Measurements from ENCODE around the gene DOC2B.
"Not testable (repeated sequence)": the region's sequence is repeated elsewhere in the genome, so short reads cannot be mapped to it uniquely, and the experiment has no call there.

The DOC2B gene

DNA sequence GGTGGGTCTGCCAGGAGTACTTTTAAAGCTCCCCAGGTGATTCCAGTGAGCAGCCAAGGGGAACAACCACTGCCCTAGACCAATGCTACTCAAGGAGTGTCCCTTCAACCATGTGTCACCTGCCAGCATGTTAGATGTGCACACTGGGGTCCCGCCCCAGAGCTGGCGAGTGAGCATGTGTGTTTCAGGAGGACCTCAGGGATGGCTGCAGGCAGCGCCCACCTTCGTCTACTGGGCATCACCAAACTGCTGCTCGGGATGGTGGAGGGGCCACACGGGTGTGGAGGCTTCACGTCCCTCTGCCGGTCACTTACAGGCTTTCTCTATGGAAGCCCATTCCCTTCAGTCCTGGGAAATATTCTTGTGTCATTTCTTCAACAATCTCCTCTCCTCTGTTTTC is 29.0 kb upstream of the DOC2B start:
- DNase-seq (ENCODE audit: low spot score) = no peak

DNA sequence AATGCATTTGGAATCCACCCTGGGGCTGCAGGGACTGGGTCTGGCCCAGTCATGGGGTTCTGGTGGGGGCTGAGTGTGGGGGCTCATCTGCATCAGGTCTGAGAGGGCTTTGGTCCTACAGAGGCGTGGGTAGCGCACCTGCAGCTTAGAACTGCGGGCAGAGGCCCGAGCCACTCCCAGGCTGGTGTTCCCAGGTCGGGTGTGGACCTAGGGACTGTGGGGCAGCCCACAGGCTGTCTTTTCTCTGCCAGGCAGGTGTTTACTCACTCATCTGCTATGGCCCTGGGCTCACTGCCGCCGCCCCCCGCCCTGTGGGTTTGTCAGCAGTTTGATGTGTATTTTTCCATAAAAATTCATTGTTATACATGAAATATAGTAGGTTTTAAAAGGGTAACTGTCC is 27.0 kb upstream of the DOC2B start:
- no peak for DNase-seq (ENCODE audit: low spot score)

- DNase-seq (ENCODE audit: low spot score) = no peak
These were observed 26.3 kb upstream of the DOC2B start for GRCh38 chr17:207775-208174.

GRCh38 chr17:206941-207560 is 25.6 kb upstream of the DOC2B start:
- no peak for DNase-seq (ENCODE audit: low spot score)

- not testable (repeated sequence) for DNase-seq (ENCODE audit: low spot score)
These were observed 25.0 kb upstream of the DOC2B start for GRCh38 chr17:206484-206883.

- DNase-seq (ENCODE audit: low spot score) = no peak
These were observed 24.4 kb upstream of the DOC2B start for GRCh38 chr17:205817-206216.

- DNase-seq (ENCODE audit: low spot score) = no peak
These were observed 23.8 kb upstream of the DOC2B start for GRCh38 chr17:205148-205669.

DNA sequence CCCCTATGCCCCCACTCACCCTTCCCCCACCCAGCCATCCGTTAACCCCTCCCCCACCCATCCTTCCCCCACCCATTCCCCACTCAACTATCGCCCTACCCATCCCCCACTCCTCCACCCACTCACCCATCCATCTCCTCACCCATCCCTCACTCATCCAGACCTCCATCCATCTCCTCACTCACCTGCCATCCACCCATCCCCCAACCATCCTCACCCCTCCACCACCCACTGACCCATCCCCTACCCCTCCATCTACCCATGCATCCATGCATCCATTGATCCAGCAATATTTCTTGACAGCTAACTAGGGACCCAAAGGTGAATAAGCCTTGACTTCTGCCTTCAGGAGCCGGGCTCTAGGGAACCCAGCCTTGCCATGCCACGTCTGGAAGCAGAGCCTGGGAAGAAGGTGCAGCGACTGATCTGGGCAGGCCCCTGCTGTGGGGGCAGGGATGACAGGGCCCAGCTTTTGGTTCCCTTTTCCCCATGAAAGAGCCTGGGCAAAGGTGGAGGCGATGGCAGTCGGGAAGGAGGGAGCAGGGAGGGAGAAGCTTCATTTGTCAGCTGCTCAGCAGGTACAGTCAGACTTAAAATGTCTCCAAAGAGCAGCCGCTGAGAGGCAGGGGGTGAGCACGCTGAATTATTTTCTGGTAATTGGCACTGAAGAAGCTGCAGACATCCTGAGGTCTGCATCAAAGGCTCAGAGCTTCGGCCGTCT is 23.1 kb upstream of the DOC2B start:
- no peak for DNase-seq (ENCODE audit: low spot score)

DNA sequence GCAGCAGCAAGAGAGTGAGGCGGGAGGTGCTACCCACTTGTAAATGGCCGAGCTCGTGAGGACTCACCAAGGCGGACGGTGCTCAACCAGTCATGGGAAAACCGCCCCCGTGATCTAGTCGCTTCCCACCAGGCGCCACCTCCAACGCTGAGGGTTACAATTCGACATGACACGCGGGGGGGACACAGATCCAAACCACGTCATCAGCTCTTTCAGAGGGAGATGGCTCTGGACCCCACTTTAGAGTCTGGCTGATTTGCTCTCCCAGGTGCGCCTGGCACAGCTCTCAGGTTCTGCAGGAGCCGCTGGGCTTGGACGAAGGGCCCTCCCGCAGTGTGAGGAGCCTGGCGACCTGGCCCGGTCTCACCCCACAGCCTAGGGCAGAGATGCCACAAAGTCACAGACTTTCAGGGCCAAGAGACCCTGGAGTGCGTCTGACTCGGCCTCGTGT is 21.1 kb upstream of the DOC2B start:
- DNase-seq (ENCODE audit: low spot score) = no peak

DNA sequence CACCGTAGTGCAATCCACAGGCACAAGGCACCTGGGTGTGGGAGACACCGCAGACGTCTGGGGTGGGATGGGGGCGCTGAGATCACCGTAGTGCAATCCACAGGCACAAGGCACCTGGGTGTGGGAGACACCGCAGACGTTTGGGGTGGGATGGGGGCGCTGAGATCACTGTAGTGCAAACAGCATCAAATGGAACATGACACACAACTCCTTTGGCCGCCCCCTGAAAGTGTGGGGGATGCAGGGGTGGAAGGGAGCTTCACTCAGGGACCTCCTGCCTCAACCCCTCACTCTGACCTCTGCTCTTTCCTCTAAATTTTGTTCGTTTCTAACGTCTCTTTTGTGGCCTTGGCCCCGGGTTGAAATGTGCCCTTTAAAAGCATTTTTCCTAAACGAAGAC is 20.3 kb upstream of the DOC2B start:
- not testable (repeated sequence) for DNase-seq (ENCODE audit: low spot score)

DNA sequence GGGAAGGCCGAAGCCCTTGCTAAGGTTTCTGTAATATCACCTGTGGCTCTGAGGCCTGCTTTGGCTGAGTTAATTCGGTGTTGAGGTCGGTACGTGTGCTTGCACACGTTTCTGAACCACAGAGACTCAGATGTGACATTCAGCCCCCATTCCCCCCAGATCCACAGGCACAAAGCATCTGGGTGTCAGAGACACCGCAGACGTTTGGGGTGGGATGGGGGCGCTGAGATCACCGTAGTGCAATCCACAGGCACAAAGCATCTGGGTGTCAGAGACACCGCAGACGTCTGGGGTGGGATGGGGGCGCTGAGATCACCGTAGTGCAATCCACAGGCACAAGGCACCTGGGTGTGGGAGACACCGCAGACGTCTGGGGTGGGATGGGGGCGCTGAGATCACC is 19.8 kb upstream of the DOC2B start:
- DNase-seq (ENCODE audit: low spot score) = not testable (repeated sequence)

DNA sequence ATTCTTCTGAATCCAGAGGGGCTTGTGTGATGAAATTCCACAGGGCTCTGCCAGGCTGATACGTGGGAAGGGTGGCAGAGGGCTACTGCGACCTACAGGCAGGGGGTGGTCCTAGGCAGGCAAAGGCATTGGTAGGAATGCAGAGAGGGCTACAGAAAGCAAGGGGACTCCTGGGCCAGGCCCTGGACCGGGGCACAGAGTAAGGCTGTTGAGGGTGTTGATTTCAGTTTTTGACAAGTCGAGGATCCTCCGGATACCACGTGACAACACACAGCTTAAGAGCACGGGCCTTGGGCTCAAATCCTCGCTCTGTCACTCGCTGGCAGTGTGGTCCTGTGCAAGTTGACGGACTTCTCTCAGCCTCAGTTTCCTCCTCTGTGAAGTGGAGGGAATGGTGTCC is 19.1 kb upstream of the DOC2B start:
- no peak for DNase-seq (ENCODE audit: low spot score)

GRCh38 chr17:199806-200545 is 18.5 kb upstream of the DOC2B start:
- DNase-seq (ENCODE audit: low spot score) = no peak

DNA sequence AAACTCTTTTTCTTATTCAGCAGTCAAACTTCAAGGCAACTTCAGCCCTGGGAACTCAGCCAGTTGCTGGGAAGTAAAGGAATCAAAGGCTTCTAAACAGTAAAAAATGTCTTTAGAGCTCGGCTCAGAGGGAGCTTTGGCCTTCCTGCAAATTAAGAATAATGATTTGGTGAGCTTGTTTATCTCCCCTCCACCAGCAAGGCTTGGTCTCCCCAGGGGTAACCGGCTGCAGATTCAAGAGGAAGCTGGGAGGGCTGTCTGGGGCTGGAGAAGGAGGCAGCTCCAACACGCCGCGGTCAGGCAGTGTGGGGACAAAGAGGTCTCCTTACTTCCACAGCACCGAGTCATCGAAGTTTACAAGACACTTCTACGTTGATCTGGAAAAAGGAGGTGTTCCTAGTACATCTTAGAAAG is 17.7 kb upstream of the DOC2B start:
- no peak for DNase-seq (ENCODE audit: low spot score)

DNA sequence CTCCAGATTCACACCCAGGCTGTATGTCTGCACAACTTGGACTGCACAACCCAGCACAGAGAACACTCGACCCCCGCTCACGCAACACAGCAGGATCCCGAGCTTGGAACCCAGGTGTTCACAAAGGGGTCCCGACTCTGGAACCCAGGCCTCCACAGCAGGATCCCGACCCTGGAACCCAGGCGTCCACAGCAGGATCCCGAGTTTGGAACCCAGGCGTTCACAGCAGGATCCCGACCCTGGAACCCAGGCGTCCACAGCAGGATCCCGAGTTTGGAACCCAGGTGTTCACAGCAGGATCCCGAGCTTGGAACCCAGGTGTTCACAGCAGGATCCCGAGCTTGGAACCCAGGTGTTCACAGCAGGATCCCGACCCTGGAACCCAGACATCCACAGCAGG is 16.8 kb upstream of the DOC2B start:
- DNase-seq (ENCODE audit: low spot score) = not testable (repeated sequence)

GRCh38 chr17:197352-197751 is 15.9 kb upstream of the DOC2B start:
- no peak for DNase-seq (ENCODE audit: low spot score)

- no peak for DNase-seq (ENCODE audit: low spot score)
These were observed 13.6 kb upstream of the DOC2B start for GRCh38 chr17:194828-195602.

- DNase-seq (ENCODE audit: low spot score) = no peak
These were observed 12.7 kb upstream of the DOC2B start for GRCh38 chr17:193841-194806.

GRCh38 chr17:193426-193810 is 12.0 kb upstream of the DOC2B start:
- DNase-seq (ENCODE audit: low spot score) = no peak

DNA sequence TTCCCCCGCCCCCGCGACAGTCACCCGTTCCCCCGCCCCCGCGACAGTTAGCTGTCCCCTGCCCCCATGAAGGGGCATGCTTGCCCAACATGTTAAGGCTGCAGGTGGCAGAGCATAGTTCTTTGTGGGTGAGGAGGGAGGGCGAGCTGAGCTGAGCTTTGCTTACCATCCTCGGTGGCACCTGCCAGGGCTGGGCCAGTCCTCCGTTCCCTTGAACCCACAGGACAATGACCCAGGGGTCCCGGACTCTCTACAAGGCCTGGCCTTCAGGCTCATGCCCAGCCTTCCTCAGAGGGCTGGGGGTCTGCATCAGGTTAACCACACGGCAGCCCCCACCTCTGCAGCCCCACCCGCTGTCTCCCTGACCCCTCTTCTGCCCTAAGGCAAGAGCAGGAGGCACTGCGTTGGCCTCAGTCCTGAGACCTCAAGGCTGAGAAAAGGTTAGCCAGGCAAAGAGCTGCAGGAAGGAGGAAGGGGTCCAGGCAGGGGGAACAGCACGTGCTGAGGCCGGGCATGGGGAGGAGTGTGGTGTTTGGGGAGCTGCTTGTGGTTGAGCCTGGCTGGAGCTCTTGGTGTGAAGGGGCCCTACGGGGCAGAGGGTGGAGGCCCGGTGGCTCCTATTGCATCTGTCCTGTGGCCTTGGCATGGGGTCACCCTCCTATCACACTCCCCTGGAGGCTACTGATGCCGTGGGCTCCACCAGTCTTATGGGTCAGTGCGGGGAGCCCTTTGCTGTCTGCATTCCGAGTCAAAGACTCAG is 11.4 kb upstream of the DOC2B start:
- no peak for DNase-seq (ENCODE audit: low spot score)
